Activated B cell treated with CpG ODN at 0.5 μM for 24 hours (primary cell): ENCODE data around the gene CCDC88C. TPM values are rescaled to one million over a fixed set of nuclear protein-coding genes. Genes with fewer than 3 reads are reported as not detected.
A peak's percentile ranks its signal among the peaks of the same experiment; 100 is the strongest.
"Not testable (repeated sequence)": the region's sequence is repeated elsewhere in the genome, so short reads cannot be mapped to it uniquely, and the experiment has no call there.

ENCODE experiments used
- ATAC-seq: fragments of 200-7000 bp; cut with Tn5 transposase; one replicate; pipeline ENCODE4 v1.10.0; 2021; ENCODE audit warnings: low read depth, mild to moderate bottlenecking, moderate library complexity
- CTCF ChIA-PET: fragments of 350-600 bp; sonication (Branson Sonifier 250); formaldehyde crosslinking; loops from one replicate; lab custom pipeline; 2021; ENCODE audit warnings: antibody characterized with exemption; lab: Charles Lee
- POLR2A ChIA-PET: fragments of 350-600 bp; sonication (Branson Sonifier 250); formaldehyde crosslinking; loops from one replicate; lab custom pipeline; 2021; ENCODE audit warnings: antibody characterized with exemption; lab: Charles Lee
- DNase-seq: peaks from one replicate; pipeline ENCODE4 v3.0.0; 2022
- H3K27ac Mint-ChIP-seq: one replicate; pipeline ENCODE4 v1.8.0; 2020; ENCODE audit warnings: mixed read lengths
- H3K27me3 Mint-ChIP-seq: one replicate; pipeline ENCODE4 v1.8.0; 2021; ENCODE audit warnings: mixed read lengths
- H3K36me3 Mint-ChIP-seq: one replicate; pipeline ENCODE4 v1.8.0; 2021; ENCODE audit warnings: low read depth, mixed read lengths
- H3K4me1 Mint-ChIP-seq: one replicate; pipeline ENCODE4 v1.8.0; 2021; ENCODE audit warnings: mixed read lengths
- H3K4me3 Mint-ChIP-seq: one replicate; pipeline ENCODE4 v1.8.0; 2020; ENCODE audit warnings: mild to moderate bottlenecking, mixed read lengths
- H3K9me3 Mint-ChIP-seq: one replicate; pipeline ENCODE4 v1.8.0; 2020; ENCODE audit warnings: mixed read lengths
- intact Hi-C: fragments of 100-400 bp; cut with micrococcal nuclease; formaldehyde crosslinking; loops from one replicate; pipeline ENCODE4 v1.15.1; 2024
- total RNA-seq: library from RNA; stranded (reverse); gene quantifications from 2 replicates; pipeline ENCODE4 v1.2.3, GENCODE V29; 2022
- TF ChIP-seq, protein P1 (sequence below): fragments of 200-600 bp; IDR thresholded peaks from one replicate; pipeline ENCODE4 v1.8.0; 2022; ENCODE audit warnings: antibody characterized with exemption, mild to moderate bottlenecking

CCDC88C gene
- total RNA-seq, 1 donor from 2014 or later: 164 TPM

DNA sequence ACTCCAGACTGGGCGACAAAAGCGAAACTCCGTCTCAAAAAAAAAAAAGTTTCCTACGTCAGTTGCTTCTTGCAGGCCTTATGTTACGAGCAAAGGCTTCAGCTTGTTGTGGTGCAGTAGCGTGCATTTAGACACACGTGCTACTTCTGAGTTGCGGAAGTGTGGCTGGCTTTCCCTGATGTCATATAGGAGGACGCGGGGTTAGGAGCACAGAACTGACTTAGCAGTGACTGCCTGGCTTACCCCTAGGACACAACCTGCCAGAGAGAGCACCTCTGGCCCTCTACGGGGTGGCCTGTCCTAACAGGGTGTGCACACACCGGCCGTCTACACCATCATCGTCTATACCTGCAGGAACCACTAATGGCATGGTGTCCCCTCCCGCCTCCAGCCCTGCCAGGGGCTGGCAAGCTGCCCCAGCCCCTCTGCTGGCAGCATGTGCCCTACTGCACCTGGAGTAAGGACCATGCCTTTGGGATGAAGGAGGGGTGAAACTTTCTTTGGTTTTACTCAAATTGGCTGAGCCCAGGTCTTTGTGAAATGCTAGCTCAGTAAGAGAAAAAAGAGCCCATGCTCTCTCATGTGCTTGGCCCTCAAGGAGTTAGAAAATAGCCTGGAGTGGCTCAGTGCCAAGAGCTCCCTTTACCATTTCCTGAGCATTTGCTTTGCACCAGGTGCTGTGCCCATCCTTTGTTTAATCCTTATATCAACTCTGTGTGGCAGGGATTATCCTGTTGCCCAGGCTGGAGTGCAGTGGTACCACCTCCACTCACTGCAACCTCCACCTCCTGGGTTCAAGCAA, 171.4 kb downstream of the CCDC88C start:
- peaks cover 2% of the 10 kb centered on the region for H3K9me3 Mint-ChIP-seq
- H3K4me3 Mint-ChIP-seq: no peak overlapping the region
- peaks cover 64% of the 10 kb centered on the region for H3K4me1 Mint-ChIP-seq
- no peaks in the 10 kb centered on the region for H3K36me3 Mint-ChIP-seq
- CTCF ChIA-PET: interaction anchor here (0.6 kb wide), 1 partner anchor 613 kb away, joined by 3 read pairs; no protein-coding TSS in a partner anchor
- no peaks in the 10 kb centered on the region for H3K27me3 Mint-ChIP-seq
- no peak for DNase-seq
- intact Hi-C loops: no loop called here
- TF ChIP-seq, protein P1, sequence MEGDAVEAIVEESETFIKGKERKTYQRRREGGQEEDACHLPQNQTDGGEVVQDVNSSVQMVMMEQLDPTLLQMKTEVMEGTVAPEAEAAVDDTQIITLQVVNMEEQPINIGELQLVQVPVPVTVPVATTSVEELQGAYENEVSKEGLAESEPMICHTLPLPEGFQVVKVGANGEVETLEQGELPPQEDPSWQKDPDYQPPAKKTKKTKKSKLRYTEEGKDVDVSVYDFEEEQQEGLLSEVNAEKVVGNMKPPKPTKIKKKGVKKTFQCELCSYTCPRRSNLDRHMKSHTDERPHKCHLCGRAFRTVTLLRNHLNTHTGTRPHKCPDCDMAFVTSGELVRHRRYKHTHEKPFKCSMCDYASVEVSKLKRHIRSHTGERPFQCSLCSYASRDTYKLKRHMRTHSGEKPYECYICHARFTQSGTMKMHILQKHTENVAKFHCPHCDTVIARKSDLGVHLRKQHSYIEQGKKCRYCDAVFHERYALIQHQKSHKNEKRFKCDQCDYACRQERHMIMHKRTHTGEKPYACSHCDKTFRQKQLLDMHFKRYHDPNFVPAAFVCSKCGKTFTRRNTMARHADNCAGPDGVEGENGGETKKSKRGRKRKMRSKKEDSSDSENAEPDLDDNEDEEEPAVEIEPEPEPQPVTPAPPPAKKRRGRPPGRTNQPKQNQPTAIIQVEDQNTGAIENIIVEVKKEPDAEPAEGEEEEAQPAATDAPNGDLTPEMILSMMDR: no peak
- no peak overlapping the region for H3K27ac Mint-ChIP-seq
- POLR2A ChIA-PET: interaction anchor here (0.7 to 0.9 kb wide), 3 partner anchors 18 to 186 kb away, joined by 3 to 4 read pairs (median 3); partner anchors contain the start of gene RPS6KA5
- ATAC-seq: no peak

GRCh38 chr14:91245616-91246015, 172.0 kb downstream of the CCDC88C start:
- H3K27ac Mint-ChIP-seq, H3K4me3 Mint-ChIP-seq, H3K36me3 Mint-ChIP-seq, ATAC-seq, H3K27me3 Mint-ChIP-seq, DNase-seq, intact Hi-C loops, H3K9me3 Mint-ChIP-seq, CTCF ChIA-PET: not testable (repeated sequence)
- POLR2A ChIA-PET: interaction anchor here (0.7 to 5.4 kb wide), 3 partner anchors 17 to 185 kb away, joined by 3 to 101 read pairs (median 3); partner anchors contain the start of gene RPS6KA5
- peaks cover 63% of the 10 kb centered on the region for H3K4me1 Mint-ChIP-seq

DNA sequence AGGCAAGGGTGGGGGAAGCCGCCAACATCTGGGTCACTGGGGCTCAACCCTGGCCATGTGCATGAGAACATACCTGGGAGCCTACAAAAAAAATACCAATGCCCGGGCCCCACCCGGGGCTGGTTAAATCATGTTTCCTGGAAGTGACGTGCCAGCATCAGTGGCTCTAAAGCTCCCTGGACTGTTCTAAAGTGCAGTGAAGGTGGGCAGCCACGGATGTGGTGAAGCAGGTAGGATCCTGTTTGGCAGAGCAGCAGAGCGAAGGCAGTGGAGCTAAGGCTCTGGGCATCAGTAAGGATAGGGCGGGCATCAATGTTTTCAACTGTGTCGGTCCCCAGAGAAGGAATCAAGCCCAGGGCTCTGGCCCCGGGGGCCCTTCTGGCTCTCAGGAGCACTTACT, 172.6 kb downstream of the CCDC88C start:
- Mint-ChIP-seq H3K27me3 (no peaks in the 10 kb centered on the region), H3K4me1 (peaks cover 62% of the 10 kb centered on the region), H3K9me3 (peaks cover 2% of the 10 kb centered on the region), H3K36me3 (no peaks in the 10 kb centered on the region), H3K4me3 (no peak overlapping the region), H3K27ac (peak overlapping the region; percentile 41)
- intact Hi-C loops: no loop called here
- CTCF ChIA-PET: interaction anchor here (0.8 to 3.9 kb wide), 2 partner anchors 42 to 68 kb away, joined by 3 to 21 read pairs; no protein-coding TSS in a partner anchor
- no peak for ATAC-seq
- TF ChIP-seq, protein P1: no peak
- POLR2A ChIA-PET: interaction anchor here (1.2 to 5.4 kb wide), 5 partner anchors 7 to 73 kb away, joined by 5 to 101 read pairs (median 18); no protein-coding TSS in a partner anchor
- no peak for DNase-seq

GRCh38 chr14:91244501-91244901, 173.1 kb downstream of the CCDC88C start, which contains the start of gene GPR68:
TSS of gene GPR68 (minus strand) at chr14:91244704. CDS start at chr14:91235050, 9,654 bp downstream.
- intact Hi-C loops: loop anchor here (5.0 kb wide), 3 partner anchors 37 to 237 kb away; no protein-coding TSS in a partner anchor
- CTCF ChIA-PET: interaction anchor here (0.8 to 3.9 kb wide), 3 partner anchors 8 to 67 kb away, joined by 3 to 21 read pairs (median 4); no protein-coding TSS in a partner anchor
- peak within 1 kb of the TSS; percentile 75 for H3K4me3 Mint-ChIP-seq

DNA sequence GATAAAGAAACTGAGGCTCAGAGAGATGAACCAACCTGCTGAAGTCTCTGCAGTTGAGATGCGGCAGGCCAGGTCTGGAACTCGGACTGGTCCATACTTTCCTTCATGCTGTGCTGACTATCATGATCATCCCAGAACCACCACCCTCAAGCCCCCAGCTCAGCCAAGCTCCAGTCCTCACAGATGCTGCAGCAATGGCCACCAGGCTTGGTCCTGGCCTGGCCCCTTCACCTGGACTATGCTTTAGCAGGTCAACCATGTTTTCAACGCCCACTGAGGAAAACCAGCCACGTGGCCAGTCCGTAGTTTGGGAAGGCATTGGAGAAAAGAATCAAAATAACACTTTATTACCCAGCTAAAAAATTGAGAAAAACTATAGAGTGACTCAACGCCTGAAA, 174.5 kb downstream of the CCDC88C start:
- H3K27me3 Mint-ChIP-seq: no peaks in the 10 kb centered on the region
- TF ChIP-seq, protein P1: no peak
- peaks cover 72% of the 10 kb centered on the region for H3K4me1 Mint-ChIP-seq
- H3K27ac Mint-ChIP-seq: peak overlapping the region; percentile 91
- peaks cover 2% of the 10 kb centered on the region for H3K9me3 Mint-ChIP-seq
- ATAC-seq (no peak), DNase-seq (no peak)
- intact Hi-C loops: loop anchor here (1.0 to 5.0 kb wide), 8 partner anchors 15 to 236 kb away; partner anchors contain the start of gene RPS6KA5
- H3K36me3 Mint-ChIP-seq: no peaks in the 10 kb centered on the region
- ChIA-PET POLR2A (interaction anchor here (0.6 to 5.4 kb wide), 15 partner anchors 9 to 1422 kb away, joined by 3 to 101 read pairs (median 4); partner anchors contain the start of genes DGLUCY and RPS6KA5), CTCF (interaction anchor here (1.1 to 3.9 kb wide), 4 partner anchors 10 to 80 kb away, joined by 3 to 21 read pairs (median 4); no protein-coding TSS in a partner anchor)
- peak overlapping the region; percentile 75 for H3K4me3 Mint-ChIP-seq

More at GRCh38 chr14:91244501-91244901, 173.1 kb downstream of the CCDC88C start, which contains the start of gene GPR68:
- DNase-seq: no peak
- Mint-ChIP-seq H3K27me3 (no peaks in the 10 kb centered on the region), H3K36me3 (no peaks in the 10 kb centered on the region), H3K9me3 (peaks cover 2% of the 10 kb centered on the region), H3K4me1 (peaks cover 61% of the 10 kb centered on the region), H3K27ac (peak within 1 kb of the TSS; percentile 91)
- ATAC-seq: no peak
- POLR2A ChIA-PET: interaction anchor here (0.6 to 5.4 kb wide), 8 partner anchors 8 to 253 kb away, joined by 3 to 101 read pairs (median 9); no protein-coding TSS in a partner anchor
- TF ChIP-seq, protein P1: no peak
